ENCODE data around the gene THAP10. TPM values are rescaled to one million over a fixed set of nuclear protein-coding genes. Genes with fewer than 3 reads are reported as not detected.
"Not testable (repeated sequence)": the region's sequence is repeated elsewhere in the genome, so short reads cannot be mapped to it uniquely, and the experiment has no call there.

THAP10 gene
- total RNA-seq, 2 donors from 2014 or later, result 0.19 TPM; not detected in 1

GRCh38 chr15:70859322-70859908, 32.8 kb downstream of the THAP10 start:
- DNase-seq (ENCODE audit: low spot score in 2 of 2) (no peak), ATAC-seq (no peak)
- no peaks in the 10 kb centered on the region for H3K9me3 Mint-ChIP-seq
- no peak overlapping the region for H3K27ac Mint-ChIP-seq
- H3K36me3 Mint-ChIP-seq, result peaks cover 0 to 5% of the 10 kb centered on the region in 2 donors

GRCh38 chr15:70858614-70859321, 33.5 kb downstream of the THAP10 start:
- not testable (repeated sequence) for H3K27ac Mint-ChIP-seq; ATAC-seq; DNase-seq (ENCODE audit: low spot score in 2 of 2); H3K9me3 Mint-ChIP-seq; H3K36me3 Mint-ChIP-seq

DNA sequence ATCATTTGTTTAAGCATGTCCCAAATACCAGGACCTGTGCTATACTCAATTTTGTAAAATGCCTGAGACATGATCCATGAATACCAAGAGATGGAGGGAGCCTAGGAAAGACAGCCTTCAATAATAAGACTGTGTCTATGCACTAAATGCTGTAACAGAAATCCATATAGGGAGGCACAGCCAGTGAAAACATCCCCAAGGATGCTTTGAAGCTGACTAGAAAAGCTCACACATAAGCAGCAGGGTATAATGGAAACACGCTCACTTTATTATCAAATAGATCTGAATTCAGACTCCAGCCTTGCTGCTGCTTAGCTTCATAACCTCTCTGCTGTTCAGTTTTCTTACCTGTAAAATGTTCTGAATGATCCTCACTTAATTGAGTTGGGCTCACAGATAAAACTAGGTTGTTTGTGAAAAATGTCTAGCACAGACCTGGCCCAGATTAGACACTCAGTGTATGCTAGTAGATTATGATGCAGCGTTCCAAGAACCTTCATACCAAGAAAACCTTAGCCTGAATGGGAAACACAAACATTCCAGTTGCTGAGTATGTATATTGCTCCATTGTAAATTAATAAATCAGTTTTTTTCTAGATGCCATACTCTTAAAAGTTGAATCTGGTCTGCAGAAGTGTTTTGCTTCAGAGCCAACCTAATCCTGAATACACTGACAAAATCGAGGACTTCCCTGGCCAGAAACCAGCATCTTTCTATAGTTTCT, 34.5 kb downstream of the THAP10 start:
- peaks cover 0 to 7% of the 10 kb centered on the region in 2 donors for H3K36me3 Mint-ChIP-seq
- no peaks in the 10 kb centered on the region for H3K9me3 Mint-ChIP-seq
- H3K27ac Mint-ChIP-seq, result no peak overlapping the region
- ATAC-seq (no peak), DNase-seq (ENCODE audit: low spot score in 2 of 2) (no peak)

- Mint-ChIP-seq H3K36me3 (peaks cover 0 to 7% of the 10 kb centered on the region in 2 donors), H3K27ac (no peak overlapping the region), H3K9me3 (no peaks in the 10 kb centered on the region)
- no peak for ATAC-seq
- DNase-seq (ENCODE audit: low spot score in 2 of 2), result no peak
Observed at GRCh38 chr15:70856884-70857561, 35.2 kb downstream of the THAP10 start.

GRCh38 chr15:70856177-70856883, 35.9 kb downstream of the THAP10 start:
- ATAC-seq, result no peak
- H3K9me3 Mint-ChIP-seq, result no peaks in the 10 kb centered on the region
- peaks cover 0 to 7% of the 10 kb centered on the region in 2 donors for H3K36me3 Mint-ChIP-seq
- DNase-seq (ENCODE audit: low spot score in 2 of 2), result no peak
- H3K27ac Mint-ChIP-seq, result no peak overlapping the region

- no peak for ATAC-seq
- Mint-ChIP-seq H3K36me3 (peaks cover 0 to 7% of the 10 kb centered on the region in 2 donors), H3K27ac (no peak overlapping the region), H3K9me3 (no peaks in the 10 kb centered on the region)
- no peak for DNase-seq (ENCODE audit: low spot score in 2 of 2)
Observed at GRCh38 chr15:70855764-70856163, 36.5 kb downstream of the THAP10 start.

- no peak for ATAC-seq
- H3K27ac Mint-ChIP-seq, result peak overlapping the region in 1 of 2 donors; percentile 60
- DNase-seq (ENCODE audit: low spot score in 2 of 2), result no peak
Observed at GRCh38 chr15:70854666-70854976, 37.6 kb downstream of the THAP10 start.

DNA sequence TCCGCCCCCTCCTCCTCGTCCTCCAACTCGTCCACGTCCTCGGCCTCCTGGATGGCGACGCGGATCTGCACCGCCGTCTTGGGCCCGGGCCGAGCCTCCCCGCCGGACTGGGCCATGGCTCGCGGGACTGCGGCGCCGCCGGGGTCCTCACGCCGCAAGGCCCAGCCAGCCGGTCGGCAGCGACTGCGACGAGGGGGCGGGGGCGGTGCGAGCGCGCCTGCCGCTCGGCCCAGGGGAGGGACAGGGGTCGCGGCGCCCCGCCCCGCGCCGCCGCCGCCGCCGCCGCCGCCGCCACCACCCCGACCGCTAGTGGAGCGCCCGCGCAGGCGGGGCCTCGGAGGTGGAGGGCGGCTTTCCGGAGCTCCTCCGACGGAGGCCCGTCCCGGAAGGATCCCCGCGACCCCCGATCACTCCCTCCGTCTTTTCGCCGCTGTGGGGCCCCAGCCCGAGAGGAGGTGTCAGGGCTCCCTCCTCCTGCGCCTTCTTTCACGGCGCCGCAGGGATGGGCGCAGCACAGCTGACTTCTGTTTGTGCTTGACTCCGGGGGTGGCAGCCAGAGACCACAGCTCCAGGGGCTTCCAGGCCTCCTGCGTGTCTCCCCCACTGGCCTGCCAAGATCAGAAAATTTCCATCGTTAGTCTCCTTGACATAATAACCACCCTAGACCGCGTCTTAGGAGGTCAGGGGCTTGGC, 38.1 kb downstream of the THAP10 start, which contains the start of gene LARP6:
Gene LARP6, minus strand, starts transcription at position 185 of the 693 bp plus-strand sequence. Its CDS starts 69 bp downstream, at position 116.
- ATAC-seq (peak; percentile 43 to 82), DNase-seq (ENCODE audit: low spot score in 2 of 2) (peak in 1 of 2 donors; percentile 30)
- H3K27ac Mint-ChIP-seq, result peak within 1 kb of the TSS in 1 of 2 donors; percentile 60
- peaks cover 0 to 7% of the 10 kb centered on the region in 2 donors for H3K36me3 Mint-ChIP-seq
- no peaks in the 10 kb centered on the region for H3K9me3 Mint-ChIP-seq

More at GRCh38 chr15:70854666-70854976, 37.6 kb downstream of the THAP10 start:
- Mint-ChIP-seq H3K9me3 (no peaks in the 10 kb centered on the region), H3K36me3 (peaks cover 0 to 7% of the 10 kb centered on the region in 2 donors)

GRCh38 chr15:70853318-70853972, 38.8 kb downstream of the THAP10 start:
- peak; percentile 48 to 71 for ATAC-seq
- H3K36me3 Mint-ChIP-seq, result peaks cover 0 to 7% of the 10 kb centered on the region in 2 donors
- DNase-seq (ENCODE audit: low spot score in 2 of 2), result peak in 1 of 2 donors; percentile 18
- no peak overlapping the region for H3K27ac Mint-ChIP-seq
- no peaks in the 10 kb centered on the region for H3K9me3 Mint-ChIP-seq

DNA sequence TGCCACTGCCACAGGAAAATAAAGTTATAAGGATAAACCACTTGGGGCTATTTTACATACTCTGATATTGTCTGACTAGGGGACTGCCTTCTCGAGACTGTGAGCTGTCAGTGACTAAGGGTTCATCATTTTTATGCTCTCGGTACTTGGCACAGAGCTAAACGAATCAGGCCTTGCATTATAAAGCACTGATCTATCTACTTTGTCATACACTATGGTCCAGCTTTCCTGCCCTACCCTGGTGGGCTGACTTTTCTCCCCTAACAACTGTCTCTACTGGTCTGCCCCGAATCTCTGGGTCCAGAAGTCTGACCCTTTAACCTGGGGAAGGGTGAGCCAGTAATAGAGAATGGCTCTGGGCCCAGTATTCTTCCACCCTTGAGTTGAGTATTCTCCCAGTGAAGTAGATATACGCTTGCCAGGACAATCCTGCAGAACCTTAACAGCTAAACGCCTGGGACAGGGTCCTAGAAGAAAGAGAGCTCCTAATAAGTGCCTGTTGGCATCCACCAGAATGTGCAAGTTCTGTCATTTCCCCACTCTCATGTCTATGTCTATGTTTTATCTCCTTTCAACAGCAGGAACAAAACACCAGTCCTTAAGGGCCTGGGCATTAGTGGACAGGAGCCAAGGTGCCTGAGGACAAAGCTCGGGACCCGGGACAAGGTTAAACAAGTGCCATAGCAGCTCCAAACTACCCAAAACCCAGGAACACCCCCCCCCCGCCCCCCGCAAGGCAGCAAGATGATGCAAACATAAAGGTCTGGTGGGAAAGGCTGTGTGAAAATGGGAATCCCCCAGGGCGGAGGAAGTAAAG, 39.5 kb downstream of the THAP10 start:
- Mint-ChIP-seq H3K36me3 (peaks cover 0 to 7% of the 10 kb centered on the region in 2 donors), H3K9me3 (no peaks in the 10 kb centered on the region), H3K27ac (no peak overlapping the region)
- ATAC-seq (no peak), DNase-seq (ENCODE audit: low spot score in 2 of 2) (no peak)

DNA sequence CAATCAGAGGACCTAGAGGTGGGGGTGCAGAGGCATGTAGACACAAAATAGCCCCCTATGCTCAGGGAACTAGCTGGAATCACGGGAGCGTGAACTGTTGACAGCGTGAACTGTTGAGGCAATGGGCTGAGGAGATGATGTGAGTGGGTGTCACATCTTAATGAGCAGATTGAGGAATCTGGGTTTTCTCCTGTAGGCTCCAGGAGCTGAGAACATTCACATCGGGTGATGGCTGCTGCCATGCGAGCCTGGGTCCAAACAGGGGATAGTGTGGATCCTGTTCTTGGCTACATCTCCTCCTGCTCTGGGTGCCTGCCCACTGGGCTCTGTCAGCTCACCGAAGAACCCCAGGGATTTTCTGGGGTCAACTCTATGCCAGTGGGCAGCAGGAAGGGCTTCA, 40.3 kb downstream of the THAP10 start:
- Mint-ChIP-seq H3K9me3 (no peaks in the 10 kb centered on the region), H3K27ac (no peak overlapping the region), H3K36me3 (peaks cover 0 to 7% of the 10 kb centered on the region in 2 donors)
- ATAC-seq, result no peak
- DNase-seq (ENCODE audit: low spot score in 2 of 2), result no peak

GRCh38 chr15:70845602-70846360, 46.5 kb downstream of the THAP10 start:
- no peak overlapping the region for H3K27ac Mint-ChIP-seq
- ATAC-seq, result no peak
- H3K9me3 Mint-ChIP-seq, result no peaks in the 10 kb centered on the region

GRCh38 chr15:70837476-70837875, 54.8 kb downstream of the THAP10 start:
- DNase-seq (ENCODE audit: low spot score in 2 of 2) (no peak), ATAC-seq (no peak)
- no peak overlapping the region for H3K27ac Mint-ChIP-seq
- H3K9me3 Mint-ChIP-seq, result no peaks in the 10 kb centered on the region
- H3K36me3 Mint-ChIP-seq, result no peaks in the 10 kb centered on the region

More at GRCh38 chr15:70845602-70846360, 46.5 kb downstream of the THAP10 start:
- DNase-seq (ENCODE audit: low spot score in 2 of 2), result no peak
- no peaks in the 10 kb centered on the region for H3K36me3 Mint-ChIP-seq

- ATAC-seq (no peak), DNase-seq (ENCODE audit: low spot score in 2 of 2) (no peak)
- Mint-ChIP-seq H3K9me3 (no peaks in the 10 kb centered on the region), H3K36me3 (no peaks in the 10 kb centered on the region), H3K27ac (no peak overlapping the region)
Observed at GRCh38 chr15:70835841-70836240, 56.4 kb downstream of the THAP10 start.
